ENCODE measurements around the gene RGCC.
"Not testable (repeated sequence)": the region's sequence is repeated elsewhere in the genome, so short reads cannot be mapped to it uniquely, and the experiment has no call there.

The RGCC gene

DNA sequence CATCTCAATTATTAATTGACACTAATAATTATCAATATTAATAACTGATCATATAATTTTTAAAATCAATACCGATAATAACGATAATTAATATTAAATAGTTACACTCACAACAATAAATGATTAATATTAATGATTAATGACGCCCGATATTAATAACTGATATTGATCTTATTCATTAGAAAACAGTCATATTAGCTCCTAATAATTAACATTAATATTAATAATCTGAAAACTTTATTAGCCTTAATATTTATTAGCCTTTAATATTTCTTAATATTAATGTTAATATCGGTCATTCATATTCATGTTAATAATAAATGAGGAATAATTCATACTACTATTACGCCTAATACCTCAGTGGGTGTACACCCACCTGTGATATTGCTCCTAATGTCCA, 32.7 kb upstream of the RGCC start:
- POLR2A ChIA-PET; H3K9me3 ChIP-seq (ENCODE audit: control insufficient read depth, insufficient read depth, low read depth, low read length); H3K27ac ChIP-seq (ENCODE audit: extremely low read depth, low read depth, low read length); CTCF ChIA-PET; H3K4me3 ChIP-seq (ENCODE audit: low read depth, low read length); H3K36me3 ChIP-seq (ENCODE audit: control insufficient read depth in 2 of 2, insufficient read depth in 1 of 2, low read length in 2 of 2); H3K4me1 ChIP-seq (ENCODE audit: control insufficient read depth, insufficient read depth, low read length): not testable (repeated sequence)
- TF ChIP-seq BCL11B (tag by site-specific recombination; IDR thresholded peaks at IDR 0.05; ENCODE audit: low read depth), result peak; percentile 62; the same call in 1 of the 2 replicates

DNA sequence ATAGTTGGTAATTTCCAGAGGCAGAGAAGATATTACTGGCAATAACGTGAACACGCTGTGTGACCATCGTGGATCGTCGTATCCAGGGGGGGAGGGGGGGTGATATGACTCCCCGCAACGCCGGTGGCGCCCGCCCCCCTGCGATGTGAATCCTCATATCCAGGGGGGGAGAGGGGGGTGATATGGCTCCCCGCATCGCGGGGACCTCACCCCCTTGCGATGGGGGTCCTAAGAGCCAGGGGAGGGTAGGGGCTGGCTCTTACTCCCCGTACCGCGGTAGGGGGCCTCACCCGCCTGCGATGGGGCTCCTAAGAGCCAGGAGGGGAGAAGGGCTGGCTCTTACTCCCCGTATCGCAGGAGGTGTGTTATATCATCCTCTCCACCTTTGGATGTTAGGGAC, 31.3 kb upstream of the RGCC start:
- Histone ChIP-seq H3K9me3 (ENCODE audit: control insufficient read depth, insufficient read depth, low read depth, low read length) (no peaks in the 10 kb centered on the region), H3K4me1 (ENCODE audit: control insufficient read depth, insufficient read depth, low read length) (no peaks in the 10 kb centered on the region), H3K27ac (ENCODE audit: extremely low read depth, low read depth, low read length) (no peak overlapping the region), H3K4me3 (ENCODE audit: low read depth, low read length) (no peak overlapping the region), H3K36me3 (ENCODE audit: control insufficient read depth in 2 of 2, insufficient read depth in 1 of 2, low read length in 2 of 2) (no peaks in the 10 kb centered on the region)
- TF ChIP-seq KLF16 (tag by site-specific recombination; IDR thresholded peaks at IDR 0.05) (no peak), ZNF202 (tag by site-specific recombination; IDR thresholded peaks at IDR 0.05; ENCODE audit: borderline replicate concordance) (no peak)
- CTCF ChIA-PET, result no interaction called here
- POLR2A ChIA-PET, result no interaction called here

DNA sequence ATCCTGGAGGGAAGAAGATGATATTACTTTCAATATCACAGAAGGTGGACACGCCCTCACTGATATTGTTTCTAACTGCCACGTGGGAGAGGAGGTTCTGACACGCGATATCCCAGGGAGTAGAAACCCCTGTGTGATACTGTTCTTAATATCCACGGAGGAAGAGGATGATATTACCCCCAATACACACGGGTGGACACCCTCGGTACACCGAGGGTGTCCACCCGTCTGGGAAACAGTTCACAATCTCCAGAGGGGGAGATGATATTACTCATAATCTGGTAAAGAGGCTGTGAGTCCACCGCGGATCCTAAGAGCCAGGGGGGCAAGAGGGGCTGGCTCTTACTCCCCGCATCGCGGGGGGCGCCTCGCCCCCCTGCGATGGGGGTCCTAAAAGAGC, 29.7 kb upstream of the RGCC start:
- Histone ChIP-seq H3K4me1 (ENCODE audit: control insufficient read depth, insufficient read depth, low read length) (no peaks in the 10 kb centered on the region), H3K4me3 (ENCODE audit: low read depth, low read length) (no peak overlapping the region), H3K9me3 (ENCODE audit: control insufficient read depth, insufficient read depth, low read depth, low read length) (no peaks in the 10 kb centered on the region), H3K27ac (ENCODE audit: extremely low read depth, low read depth, low read length) (no peak overlapping the region), H3K36me3 (ENCODE audit: control insufficient read depth in 2 of 2, insufficient read depth in 1 of 2, low read length in 2 of 2) (no peaks in the 10 kb centered on the region)
- ChIA-PET CTCF (no interaction called here), POLR2A (no interaction called here)
- no peak for TF ChIP-seq KLF9 (tag by site-specific recombination; IDR thresholded peaks at IDR 0.05; ENCODE audit: low read depth)
- no peak for TF ChIP-seq ZNF843 (tag by site-specific recombination; IDR thresholded peaks at IDR 0.05)
- TF ChIP-seq ZBTB44 (tag by site-specific recombination; IDR thresholded peaks at IDR 0.05), result no peak
- TF ChIP-seq ZNF18 (tag by site-specific recombination; IDR thresholded peaks at IDR 0.05), result no peak
- no peak for TF ChIP-seq ZNF626 (tag by site-specific recombination; IDR thresholded peaks at IDR 0.05)
- TF ChIP-seq ZFHX2 (tag by site-specific recombination; conservative IDR thresholded peaks at IDR 0.05), result no peak
- no peak for TF ChIP-seq ZNF23 (tag by site-specific recombination; IDR thresholded peaks at IDR 0.05; ENCODE audit: borderline replicate concordance)
- no peak for TF ChIP-seq ZNF677 (tag by site-specific recombination; IDR thresholded peaks at IDR 0.05)
- no peak for TF ChIP-seq ZNF157 (tag by site-specific recombination; IDR thresholded peaks at IDR 0.05)
- no peak for TF ChIP-seq KLF8 (tag by site-specific recombination; IDR thresholded peaks at IDR 0.05)
- no peak for TF ChIP-seq ZNF404 (tag by site-specific recombination; IDR thresholded peaks at IDR 0.05)
- TF ChIP-seq, protein P1, sequence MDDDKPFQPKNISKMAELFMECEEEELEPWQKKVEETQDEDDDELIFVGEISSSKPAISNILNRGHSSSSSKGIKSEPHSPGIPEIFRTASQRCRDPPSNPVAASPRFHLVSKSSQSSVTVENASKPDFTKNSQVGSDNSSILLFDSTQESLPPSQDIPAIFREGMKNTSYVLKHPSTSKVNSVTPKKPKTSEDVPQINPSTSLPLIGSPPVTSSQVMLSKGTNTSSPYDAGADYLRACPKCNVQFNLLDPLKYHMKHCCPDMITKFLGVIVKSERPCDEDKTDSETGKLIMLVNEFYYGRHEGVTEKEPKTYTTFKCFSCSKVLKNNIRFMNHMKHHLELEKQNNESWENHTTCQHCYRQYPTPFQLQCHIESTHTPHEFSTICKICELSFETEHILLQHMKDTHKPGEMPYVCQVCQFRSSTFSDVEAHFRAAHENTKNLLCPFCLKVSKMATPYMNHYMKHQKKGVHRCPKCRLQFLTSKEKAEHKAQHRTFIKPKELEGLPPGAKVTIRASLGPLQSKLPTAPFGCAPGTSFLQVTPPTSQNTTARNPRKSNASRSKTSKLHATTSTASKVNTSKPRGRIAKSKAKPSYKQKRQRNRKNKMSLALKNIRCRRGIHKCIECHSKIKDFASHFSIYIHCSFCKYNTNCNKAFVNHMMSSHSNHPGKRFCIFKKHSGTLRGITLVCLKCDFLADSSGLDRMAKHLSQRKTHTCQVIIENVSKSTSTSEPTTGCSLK (tag by site-specific recombination; IDR thresholded peaks at IDR 0.05), result no peak
- TF ChIP-seq INSM2 (tag by site-specific recombination; IDR thresholded peaks at IDR 0.05), result no peak
- TF ChIP-seq ZSCAN4 (tag by site-specific recombination; IDR thresholded peaks at IDR 0.05), result no peak
- TF ChIP-seq ZBTB26 (tag by site-specific recombination; optimal IDR thresholded peaks at IDR 0.05), result no peak
- TF ChIP-seq, protein P2, sequence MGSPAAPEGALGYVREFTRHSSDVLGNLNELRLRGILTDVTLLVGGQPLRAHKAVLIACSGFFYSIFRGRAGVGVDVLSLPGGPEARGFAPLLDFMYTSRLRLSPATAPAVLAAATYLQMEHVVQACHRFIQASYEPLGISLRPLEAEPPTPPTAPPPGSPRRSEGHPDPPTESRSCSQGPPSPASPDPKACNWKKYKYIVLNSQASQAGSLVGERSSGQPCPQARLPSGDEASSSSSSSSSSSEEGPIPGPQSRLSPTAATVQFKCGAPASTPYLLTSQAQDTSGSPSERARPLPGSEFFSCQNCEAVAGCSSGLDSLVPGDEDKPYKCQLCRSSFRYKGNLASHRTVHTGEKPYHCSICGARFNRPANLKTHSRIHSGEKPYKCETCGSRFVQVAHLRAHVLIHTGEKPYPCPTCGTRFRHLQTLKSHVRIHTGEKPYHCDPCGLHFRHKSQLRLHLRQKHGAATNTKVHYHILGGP (tag by site-specific recombination; IDR thresholded peaks at IDR 0.05), result no peak
- no peak for TF ChIP-seq ZNF514 (tag by site-specific recombination; IDR thresholded peaks at IDR 0.05)

Data from HEK293 (cell line).